GM19372 (cell line): ENCODE data around the gene TBRG4.

Experiments
- ATAC-seq: cut with Tn5 transposase; IDR thresholded peaks from one replicate; pipeline ENCODE4 v1.9.1; 2021; ENCODE audit warnings: mild to moderate bottlenecking, low read depth, moderate library complexity; ENCODE audit not compliant: unreplicated experiment

The TBRG4 gene

DNA sequence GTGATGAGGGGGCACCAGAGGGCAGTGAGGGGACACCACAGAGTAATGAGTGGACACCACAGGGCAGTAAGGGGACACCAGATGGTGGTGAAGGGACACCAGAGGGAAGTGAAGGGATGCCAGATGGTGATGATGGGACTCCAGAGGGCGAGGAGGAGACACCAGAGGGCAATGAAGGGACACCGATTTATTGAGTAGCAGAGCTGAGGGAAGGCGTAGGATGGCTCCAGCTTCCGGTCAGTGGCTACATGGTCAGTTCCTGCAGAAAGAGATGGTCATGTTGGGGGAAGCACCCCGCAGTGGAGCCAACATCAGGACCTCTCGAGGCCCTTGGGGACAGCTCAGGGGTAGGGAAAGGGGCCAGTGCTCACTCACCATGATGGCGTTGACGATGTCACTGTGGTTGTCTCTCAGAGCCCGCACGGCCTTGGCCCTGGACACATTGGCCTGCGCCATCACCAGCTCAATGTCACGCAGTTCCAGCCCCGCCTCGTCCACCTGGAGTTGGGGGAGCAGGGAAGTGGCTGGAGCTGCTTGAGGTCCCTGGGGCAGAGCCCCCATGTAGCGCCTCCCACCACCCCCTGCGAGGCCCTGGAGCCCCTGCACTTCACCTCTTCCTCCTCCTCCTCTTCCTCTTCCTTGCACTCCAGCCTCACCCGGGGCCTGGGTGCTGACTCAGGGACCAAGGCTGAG, 31.1 kb downstream of the TBRG4 start:
- ATAC-seq, result no peak

DNA sequence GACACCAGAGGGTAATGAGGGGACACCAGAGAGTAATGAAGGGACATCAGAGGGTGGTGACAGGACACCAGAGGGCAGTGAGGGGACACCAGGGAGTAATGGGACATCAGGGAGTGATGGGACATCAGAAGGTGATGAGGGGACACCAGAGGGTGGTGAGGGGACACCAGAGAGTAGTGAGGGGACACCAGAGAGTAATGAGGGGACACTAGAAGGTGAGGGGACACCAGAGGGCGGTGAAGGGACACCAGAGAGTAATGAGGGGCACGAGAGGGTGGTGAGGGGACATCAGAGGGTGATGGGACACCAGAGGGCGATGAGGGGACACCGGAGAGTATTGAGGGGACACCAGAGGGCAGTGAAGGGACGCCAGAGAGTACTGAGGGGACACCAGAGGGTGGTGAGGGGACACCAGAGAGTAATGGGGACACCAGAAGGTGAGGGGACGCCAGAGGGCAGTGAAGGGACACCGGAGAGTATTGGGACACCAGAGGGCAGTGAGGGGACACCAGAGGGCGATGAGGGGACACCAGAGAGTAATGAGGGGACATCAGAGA, 33.3 kb downstream of the TBRG4 start:
- no peak for ATAC-seq

DNA sequence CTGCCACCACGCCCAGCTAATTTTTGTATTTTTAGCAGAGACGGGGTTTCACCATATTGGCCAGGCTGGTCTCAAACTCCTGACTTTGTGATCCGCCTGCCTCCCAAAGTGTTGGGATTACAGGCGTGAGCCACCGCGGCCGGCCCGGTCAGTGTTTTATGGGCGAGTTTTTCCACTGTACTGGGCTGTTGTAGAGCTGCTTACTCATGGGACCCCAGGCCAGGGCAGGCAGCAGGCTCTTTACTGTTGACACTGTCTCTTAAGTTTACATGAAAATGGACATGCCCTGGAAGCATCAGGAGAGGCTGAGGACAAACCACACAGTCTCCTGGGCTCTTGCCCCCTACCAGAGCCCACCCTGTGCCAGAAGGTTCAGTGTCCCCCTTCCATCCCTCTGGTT, 33.9 kb downstream of the TBRG4 start:
- ATAC-seq, result no peak

DNA sequence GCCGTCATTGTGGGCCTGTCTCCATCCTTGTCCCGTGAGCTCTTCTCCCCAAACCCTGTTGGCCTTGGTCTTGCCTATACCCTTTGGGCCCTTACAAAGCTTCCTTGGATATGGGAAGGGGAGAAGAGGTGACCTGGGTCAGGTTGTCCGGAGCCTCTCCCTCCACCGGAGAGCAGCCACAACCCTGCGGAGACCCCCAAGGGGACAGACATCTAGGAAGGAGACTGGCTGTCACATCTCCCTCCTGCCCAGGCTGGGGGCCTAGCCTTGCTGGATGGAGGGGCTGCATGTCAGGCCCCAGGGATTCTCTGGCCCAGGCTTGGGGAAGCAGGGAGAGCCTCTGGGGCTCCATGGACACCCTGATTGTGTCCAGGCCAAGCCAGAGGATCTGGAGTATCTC, 34.6 kb downstream of the TBRG4 start:
- ATAC-seq, result no peak

DNA sequence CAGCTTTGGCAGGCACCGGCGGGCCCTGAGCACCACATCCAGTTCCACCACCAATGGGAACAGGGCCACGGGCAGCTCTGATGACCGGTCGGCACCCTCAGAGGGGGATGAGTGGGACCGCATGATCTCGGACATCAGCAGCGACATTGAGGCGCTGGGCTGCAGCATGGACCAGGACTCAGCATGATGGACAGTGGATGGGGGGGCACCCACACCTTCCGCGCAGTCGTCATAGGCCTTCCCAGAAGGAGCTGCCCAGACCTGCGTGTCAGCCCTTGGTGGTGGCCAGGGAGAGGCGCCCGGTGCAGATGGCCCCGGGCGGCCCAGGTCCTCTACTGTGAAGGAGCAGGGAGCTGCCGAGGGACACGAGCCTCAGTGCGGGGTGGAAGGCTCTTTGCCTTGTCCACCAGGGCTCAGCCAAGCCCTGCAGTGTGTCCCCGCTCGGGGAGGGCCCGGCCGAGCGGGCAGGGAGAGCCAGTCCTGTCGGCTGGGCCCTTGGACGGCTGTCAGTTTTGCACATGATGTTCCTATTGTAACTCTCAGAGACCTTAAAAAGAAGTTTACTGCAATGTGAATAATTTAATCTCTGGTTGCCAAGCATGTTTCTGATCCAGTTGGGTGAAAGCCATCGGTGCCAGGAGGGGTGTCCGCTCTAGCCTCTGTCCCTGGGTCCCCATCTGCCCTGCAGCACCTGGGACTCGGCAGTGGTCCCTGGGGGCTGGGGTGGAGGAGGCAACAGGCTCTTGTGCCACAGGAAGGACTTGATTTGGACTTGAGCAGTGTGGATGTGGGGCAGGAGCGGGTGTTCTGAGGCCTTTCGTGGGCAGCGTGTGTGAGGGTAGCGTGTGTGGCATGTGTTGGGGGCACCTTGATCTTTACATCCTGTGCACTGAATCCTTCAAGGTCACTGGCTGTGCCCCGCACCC, 35.4 kb downstream of the TBRG4 start:
- ATAC-seq, result no peak

DNA sequence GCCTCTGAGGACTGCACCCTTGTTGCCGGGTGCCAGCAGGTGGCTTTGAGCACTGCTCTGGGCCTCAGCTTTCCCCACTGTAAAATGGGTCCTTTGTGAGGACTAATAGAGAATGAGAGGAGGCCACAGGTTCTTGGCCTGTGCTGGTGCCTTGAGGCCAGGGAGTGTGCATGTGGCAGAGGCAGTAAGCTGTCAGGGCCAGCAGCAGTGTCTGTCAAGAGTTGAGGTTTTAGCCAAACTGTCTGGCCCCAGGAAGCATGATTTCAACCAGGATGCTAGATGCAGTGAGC, 36.2 kb downstream of the TBRG4 start:
- ATAC-seq, result no peak

DNA sequence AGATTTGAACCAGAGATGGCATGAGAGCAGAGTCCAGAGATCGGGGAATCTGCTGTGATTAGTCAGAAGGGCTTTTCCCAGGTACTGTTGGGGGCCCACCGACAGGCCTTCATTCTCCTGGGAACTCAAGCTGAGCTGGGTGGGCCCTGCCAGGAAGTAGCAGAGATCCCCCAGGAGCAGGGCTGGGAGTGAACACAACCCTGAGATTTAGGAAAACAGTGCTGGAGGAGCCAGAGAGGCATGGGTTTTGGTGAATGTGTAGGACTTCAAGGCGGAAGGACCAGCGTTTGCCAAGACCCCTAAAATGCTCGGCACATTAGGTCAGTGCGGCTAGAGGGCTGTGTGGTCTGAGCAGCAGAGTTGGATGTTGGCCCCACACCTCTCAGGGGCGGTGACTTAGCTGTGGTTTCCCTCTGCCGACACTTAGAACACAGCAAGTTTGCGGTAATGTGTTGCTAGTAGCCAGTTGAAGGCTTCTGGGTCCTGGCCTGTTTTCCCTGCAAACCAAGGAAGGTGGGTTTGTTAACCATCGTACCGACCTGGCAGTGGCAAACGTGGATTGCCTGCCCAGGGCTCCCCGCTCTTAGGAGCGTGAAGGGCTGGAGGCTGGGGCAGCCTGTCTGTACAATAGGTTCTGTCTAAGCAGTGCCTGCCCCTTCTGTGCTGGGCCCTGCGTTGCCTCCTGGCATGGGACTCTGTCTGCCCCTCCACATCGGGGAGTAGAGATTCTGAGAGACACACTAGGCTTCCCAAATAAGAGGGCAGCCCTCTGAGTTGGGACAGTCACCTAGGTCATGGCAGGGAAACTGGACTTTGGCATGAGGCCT, 36.8 kb downstream of the TBRG4 start:
- ATAC-seq, result no peak

DNA sequence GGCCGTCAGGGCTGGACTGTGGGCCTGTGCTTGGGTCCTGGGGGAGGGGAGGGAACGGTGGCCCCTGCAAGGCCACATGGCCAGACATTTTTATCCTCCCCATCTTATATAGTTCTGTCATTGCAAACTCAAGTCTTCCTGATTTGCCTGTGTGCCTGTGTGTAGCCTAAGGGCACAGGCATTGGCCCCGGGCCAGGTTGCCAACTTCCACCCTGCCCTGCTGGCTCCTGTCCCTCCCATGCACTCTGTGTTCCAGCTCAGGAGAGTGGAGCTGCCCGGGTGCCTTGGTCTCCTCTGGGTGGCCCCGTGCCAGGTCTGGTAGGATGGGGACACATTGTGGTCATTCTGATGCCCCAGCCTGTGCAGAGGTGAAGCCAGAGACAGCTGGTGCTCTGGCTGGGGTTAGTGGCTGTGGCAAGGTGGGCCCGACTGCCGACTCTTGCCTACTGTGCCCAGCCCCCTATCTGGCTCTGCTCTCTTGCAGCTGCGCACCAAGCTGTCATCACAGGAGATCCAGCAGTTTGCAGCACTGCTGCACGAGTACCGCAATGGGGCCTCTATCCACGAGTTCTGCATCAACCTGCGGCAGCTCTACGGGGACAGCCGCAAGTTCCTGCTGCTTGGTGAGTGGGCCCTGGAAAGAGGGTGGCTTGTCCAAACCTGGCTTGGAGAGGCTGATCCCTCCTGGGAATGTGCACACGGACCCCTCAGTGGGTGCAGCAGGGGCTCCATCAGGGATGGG, 37.5 kb downstream of the TBRG4 start:
- no peak for ATAC-seq

DNA sequence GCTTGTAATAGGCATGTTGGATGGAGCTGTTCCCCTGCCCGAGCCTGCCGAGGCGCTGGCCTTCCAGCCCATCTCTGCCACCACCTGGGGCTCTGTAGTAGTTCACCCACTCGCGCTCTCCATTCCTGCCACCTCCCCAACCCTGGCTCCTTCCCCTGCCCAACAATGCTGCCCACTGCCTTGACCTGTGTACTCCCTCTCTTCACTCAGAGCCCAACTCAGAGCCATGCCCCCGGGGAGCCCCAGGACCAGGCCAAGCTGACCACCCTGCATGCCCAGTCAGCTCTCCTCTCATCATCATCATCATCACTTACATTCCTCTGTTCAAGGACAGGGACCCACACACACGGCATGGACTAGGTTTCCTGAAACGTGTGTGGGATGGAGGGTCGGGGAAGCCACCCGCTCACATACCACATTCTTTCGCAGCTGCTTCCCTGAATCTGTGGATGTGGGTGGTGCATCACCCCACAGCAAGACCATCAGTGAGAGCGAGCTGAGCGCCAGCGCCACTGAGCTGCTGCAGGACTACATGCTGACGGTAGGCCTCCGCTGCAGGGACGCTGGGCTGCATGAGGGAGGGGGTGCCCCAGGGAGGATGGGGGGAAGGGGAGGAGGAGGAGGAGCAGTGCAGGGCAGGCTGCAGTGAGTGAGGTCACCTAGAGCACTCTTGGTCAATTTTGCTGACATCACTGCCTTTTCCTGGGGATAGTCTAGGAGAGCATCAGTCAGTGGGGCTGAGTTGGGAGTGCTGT, 38.3 kb downstream of the TBRG4 start:
- ATAC-seq, result no peak

DNA sequence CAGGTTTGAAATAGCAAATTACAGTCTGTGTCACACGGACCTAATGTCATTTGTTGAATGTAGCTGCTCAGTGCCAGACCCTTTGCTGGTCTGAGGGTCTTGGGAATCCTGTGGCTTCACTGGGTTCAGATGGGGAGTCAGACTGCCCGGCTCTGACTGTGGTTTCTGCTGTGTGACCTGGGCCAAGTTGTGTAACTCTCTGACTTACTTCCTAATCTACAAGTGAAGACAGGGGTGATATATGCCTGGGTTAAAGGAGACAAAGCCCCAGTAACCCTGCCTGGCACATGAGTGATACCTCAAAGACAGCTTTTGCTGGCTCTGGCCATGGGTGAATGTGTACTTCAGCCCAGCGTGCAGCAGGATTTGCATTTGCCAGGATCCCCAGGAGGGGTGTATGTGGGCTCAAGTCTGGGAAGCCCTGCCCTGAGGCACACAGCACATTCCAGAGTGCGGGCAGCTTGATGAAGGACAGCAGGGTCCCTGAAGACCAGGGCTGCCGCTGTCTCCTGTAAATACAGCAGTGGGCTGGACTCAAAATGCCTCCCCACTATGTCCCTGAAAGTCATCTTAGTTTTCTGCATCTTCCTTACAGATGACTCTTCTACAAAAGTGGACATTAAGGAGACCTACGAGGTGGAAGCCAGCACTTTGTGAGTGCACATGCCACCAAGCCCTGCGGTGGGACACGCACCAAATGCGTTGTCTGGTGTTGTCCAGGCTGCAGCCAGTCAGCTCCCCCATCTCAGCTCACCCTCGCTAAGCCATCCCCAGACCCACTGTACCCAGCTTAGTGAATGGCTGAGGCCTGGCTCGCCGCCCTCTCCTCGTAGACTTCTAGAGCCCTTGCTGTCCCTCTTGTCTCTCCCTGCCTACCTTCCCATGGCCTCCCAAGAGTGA, 39.1 kb downstream of the TBRG4 start:
- ATAC-seq, result no peak

DNA sequence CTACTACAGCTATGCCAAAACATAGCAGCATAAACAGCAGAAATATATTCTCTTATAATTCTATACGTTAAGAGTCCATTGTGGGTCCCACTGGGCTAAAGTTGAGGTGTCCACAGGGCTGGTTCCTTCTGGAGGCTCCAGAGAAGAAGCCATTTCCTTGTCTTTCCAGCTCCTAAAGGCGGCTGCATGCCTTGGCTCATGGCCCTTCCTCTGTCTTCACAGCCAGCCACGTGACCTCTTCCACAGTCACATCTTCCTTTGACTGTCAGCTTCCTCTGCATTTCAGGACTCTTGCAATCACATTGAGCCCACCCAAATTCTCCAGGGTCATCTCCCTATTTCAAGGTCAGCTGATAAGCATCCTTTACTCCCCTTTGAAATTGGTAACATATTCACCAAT, 40.0 kb downstream of the TBRG4 start:
- no peak for ATAC-seq

DNA sequence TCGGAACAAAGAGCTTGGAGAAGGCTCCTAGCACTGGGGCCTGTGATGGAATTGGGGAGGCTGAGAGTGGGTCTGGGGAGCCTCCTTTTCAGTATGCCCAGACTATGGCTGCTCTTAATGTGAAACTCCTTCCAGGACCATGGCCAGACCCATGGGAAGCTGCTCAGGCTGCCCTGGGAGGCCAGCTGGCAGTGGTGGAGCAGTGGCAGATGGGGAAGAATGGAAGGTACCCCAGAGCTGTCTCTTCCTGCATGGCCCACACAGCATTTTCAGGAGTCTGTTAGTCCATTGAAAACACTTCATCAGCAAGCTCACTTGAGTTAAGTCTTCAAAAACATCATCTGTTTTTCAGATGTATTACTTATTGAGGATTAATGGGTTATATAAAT, 41.2 kb downstream of the TBRG4 start:
- no peak for ATAC-seq

DNA sequence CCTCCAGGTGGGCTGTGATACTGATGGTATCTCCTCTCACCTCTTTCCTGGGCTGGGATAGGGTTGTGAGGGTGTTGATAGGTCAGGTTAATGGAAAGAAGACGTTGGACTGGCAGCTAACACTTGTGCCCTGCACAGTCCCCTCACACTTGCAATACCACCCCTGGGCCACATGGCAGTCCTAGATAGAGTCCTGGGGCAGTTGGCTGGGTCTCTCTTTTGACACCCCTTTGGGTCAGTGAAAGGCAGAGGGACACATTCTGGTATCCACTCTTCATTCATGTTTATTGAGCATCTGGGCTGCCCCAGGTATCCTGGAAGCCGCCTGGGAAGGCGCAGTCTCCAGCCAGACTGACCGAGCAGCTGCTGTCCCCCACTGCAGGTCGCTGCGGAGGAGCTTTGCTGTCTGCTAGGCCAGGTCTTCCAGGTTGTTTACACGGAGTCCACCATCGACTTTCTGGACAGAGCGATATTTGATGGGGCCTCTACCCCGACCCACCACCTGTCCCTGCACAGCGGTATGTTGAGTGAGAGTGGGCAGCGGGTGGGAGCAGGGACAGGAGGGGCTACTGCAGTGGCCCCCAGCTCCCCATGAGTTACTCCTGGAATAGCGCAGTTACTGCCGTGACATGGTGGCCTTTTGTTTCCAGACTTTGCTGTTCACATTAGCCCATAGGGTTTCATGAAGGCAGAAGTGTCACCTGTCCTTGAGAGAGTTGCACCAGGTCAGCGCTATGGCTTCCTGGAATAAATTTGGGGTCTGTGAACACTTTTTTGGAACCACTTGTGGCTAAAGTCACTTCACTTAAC, 41.8 kb downstream of the TBRG4 start:
- no peak for ATAC-seq

DNA sequence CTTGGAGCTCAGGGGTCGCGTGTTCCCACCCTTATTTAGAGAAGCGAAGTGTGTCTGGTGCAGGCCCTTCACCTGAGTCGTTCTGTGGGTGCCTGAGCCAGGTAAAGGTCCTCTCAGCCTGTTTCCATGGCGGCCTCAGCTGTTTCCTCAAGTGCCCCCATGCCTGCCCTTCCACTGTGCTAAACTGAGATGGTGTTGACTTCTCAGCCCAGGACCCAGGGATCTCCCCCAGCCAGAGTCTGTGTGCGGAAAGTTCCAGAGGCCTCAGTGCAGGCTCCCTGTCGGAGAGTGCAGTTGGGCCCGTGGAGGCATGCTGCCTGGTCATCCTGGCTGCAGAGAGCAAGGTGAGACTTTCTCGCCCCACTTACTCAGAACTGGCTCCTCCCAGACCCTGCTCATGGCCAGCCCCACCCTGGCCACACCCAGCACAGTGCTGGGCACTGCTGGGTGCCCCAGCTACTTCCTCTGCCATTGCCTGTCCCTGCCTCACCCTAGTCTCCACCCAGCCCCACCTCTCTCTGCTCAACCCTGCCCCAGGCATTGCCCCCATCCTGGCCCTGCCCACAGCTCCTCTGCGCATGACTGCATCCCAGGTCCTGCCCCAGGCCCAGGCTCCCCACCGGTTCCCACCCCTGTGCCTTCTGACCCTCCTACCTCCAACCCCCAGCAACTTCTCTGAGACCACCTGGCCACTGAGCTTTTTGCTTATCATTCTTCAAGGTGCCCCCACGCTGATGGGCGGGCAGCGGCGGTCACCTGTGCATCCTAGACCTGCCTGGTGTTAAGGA, 43.1 kb downstream of the TBRG4 start:
- no peak for ATAC-seq

DNA sequence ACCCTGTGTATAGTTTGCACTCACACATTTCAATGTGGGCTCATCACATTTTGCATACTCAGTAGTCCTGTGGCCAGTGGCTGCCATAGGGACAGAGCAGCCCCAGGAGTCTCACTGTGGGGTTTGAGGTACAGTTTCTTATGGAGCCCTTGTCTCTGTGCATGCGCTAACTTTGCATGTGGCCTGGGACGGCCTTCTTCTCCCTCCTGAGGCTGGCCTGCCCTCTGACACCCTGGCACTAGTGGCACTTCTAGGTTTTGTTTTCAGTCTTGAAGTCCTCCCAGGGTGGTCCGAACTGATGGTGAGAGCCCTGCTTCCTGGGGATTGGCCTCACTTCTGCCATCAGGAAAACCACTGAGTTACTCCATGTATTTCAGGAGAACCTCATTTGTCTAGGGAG, 43.9 kb downstream of the TBRG4 start:
- no peak for ATAC-seq

DNA sequence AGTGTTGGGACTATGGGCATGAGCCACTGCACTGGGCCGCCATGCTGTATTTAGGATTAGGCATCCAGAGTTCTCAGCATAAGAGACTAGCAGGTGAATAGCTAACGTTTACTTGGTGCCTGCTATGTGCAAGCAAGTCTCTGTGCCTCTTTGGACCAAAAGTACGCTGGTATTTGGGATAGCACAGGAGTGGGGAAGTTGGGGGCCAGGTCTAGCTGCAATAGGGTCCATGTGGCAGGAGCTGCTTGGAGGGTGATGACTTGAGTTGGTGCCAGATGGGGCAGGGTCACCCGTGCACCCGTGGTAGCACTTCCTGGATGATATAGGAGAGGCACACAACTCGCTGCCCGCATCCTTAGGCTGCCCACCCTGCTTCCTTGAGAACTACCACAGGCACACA, 45.1 kb downstream of the TBRG4 start:
- no peak for ATAC-seq
